HCT116 (cell line): ENCODE results near the gene NEDD4. TPM values are rescaled to one million over a fixed set of nuclear protein-coding genes. Genes with fewer than 3 reads are reported as not detected.

Experiments used
- ATAC-seq: fragments of 200-7000 bp; cut with Tn5 transposase; 2 replicates; pipeline ENCODE4 v1.9.1; 2020; ENCODE audit warnings: mild to moderate bottlenecking, moderate library complexity
- BruUV-seq: library from RNA; stranded (reverse); fragments of 400-500 nt; replicated peaks from 2 replicates; lab custom pipeline; 2021; lab: Mats Ljungman, UMichigan
- CTCF ChIA-PET: fragments of 300-600 bp; sonication (Branson Sonifier 250); formaldehyde crosslinking; loops from one replicate; lab custom pipeline; 2021; ENCODE audit warnings: antibody characterized with exemption; lab: Charles Lee
- POLR2A ChIA-PET: fragments of 300-600, 350-600 bp; sonication (Branson Sonifier 250); formaldehyde crosslinking; loops from one replicate; lab custom pipeline; 2021; ENCODE audit warnings: antibody characterized with exemption; lab: Charles Lee
- RAD21 ChIA-PET, 2 experiments: fragments of 300-600 bp; sonication (Branson Sonifier 250); formaldehyde crosslinking; loops; one replicate each; lab custom pipeline; 2023; ENCODE audit warnings: low total read pairs in 2 of 2; ENCODE audit not compliant: uncharacterized antibody in 2 of 2, unreplicated experiment in 2 of 2, low non-redundant PET in 1 of 2; lab: Charles Lee
- DNase-seq: peaks from one replicate; pipeline ENCODE4 v3.0.0-alpha.2; 2010; ENCODE audit warnings: low read depth, low spot score
- H2AFZ ChIP-seq: fragments of 200-600 bp; shearing (Covaris generic), sonication (generic); 2 replicates; pipeline ENCODE4 v1.6.1; 2017; ENCODE audit warnings: low read depth, mixed run types, mixed read lengths, antibody characterized with exemption, low read length; ENCODE audit not compliant: poor library complexity, severe bottlenecking
- H3K27ac ChIP-seq: 2 replicates; pipeline ENCODE4 v1.5.1; 2012; ENCODE audit warnings: low read depth, low read length
- H3K27me3 ChIP-seq: fragments of 200-600 bp; sonication (generic); 2 replicates; pipeline ENCODE4 v1.6.1; 2016; ENCODE audit warnings: mixed run types, low read length, mixed read lengths; ENCODE audit not compliant: insufficient read depth
- H3K36me3 ChIP-seq, 2 experiments: fragments of 200-500 bp in 1 of 2; fragments of 200-600 bp in 1 of 2; sonication (Bioruptor generic) in 1 of 2; sonication (generic) in 1 of 2; 2 replicates each; pipeline versions ENCODE4 v1.5.1 to v1.6.1; 2014 to 2016; ENCODE audit warnings: low read length in 2 of 2, inconsistent platforms in 1 of 2, mixed read lengths in 1 of 2, mixed run types in 1 of 2; ENCODE audit not compliant: insufficient read depth in 2 of 2, control insufficient read depth in 1 of 2
- H3K4me1 ChIP-seq, 2 experiments: fragments of 200-600 bp in 1 of 2; sonication (generic) in 1 of 2; 2 replicates each; pipeline versions ENCODE4 v1.5.1 to v1.6.1; 2012 to 2017; ENCODE audit warnings: low read length in 2 of 2, inconsistent platforms in 1 of 2, mild to moderate bottlenecking in 1 of 2, mixed read lengths in 1 of 2, mixed run types in 1 of 2, moderate library complexity in 1 of 2; ENCODE audit not compliant: insufficient read depth in 2 of 2, control insufficient read depth in 1 of 2
- H3K4me2 ChIP-seq: fragments of 200-600 bp; sonication (generic); 2 replicates; pipeline ENCODE4 v1.6.1; 2017; ENCODE audit warnings: mixed run types, low read length, mixed read lengths
- H3K4me3 ChIP-seq, 2 experiments: fragments of 200-600 bp in 1 of 2; sonication (generic) in 1 of 2; replicated peaks in 1 of 2; 2 replicates each; pipeline ENCODE4 v1.5.1; 2011 to 2016; ENCODE audit warnings: low read length in 2 of 2, control low read depth in 1 of 2, low read depth in 1 of 2, mild to moderate bottlenecking in 1 of 2, mixed read lengths in 1 of 2, mixed run types in 1 of 2
- H3K79me2 ChIP-seq: fragments of 200-600 bp; sonication (generic); 2 replicates; pipeline ENCODE4 v1.6.1; 2017; ENCODE audit warnings: mild to moderate bottlenecking, mixed run types, low read length, moderate library complexity, mixed read lengths; ENCODE audit not compliant: insufficient read depth
- H3K9ac ChIP-seq: fragments of 200-600 bp; sonication (generic); 2 replicates; pipeline ENCODE4 v1.6.1; 2016; ENCODE audit warnings: low read length, mixed read lengths
- H3K9me2 ChIP-seq: fragments of 200-600 bp; sonication (generic), shearing (Covaris generic); 2 replicates; pipeline ENCODE4 v1.6.1; 2017; ENCODE audit warnings: mixed run types, mild to moderate bottlenecking, moderate library complexity; ENCODE audit not compliant: insufficient read depth
- H3K9me3 ChIP-seq, 2 experiments: fragments of 200-500 bp in 1 of 2; fragments of 200-600 bp in 1 of 2; sonication (Bioruptor generic) in 1 of 2; sonication (generic) in 1 of 2; 2 replicates each; pipeline ENCODE4 v1.6.1; 2014 to 2017; ENCODE audit warnings: low read length in 2 of 2, mixed read lengths in 2 of 2, inconsistent platforms in 1 of 2, low read depth in 1 of 2, mild to moderate bottlenecking in 1 of 2, mixed run types in 1 of 2, moderate library complexity in 1 of 2; ENCODE audit not compliant: control insufficient read depth in 1 of 2, insufficient read depth in 1 of 2
- H4K20me1 ChIP-seq: fragments of 200-600 bp; sonication (generic), shearing (Covaris generic); 2 replicates; pipeline ENCODE4 v1.6.1; 2017; ENCODE audit warnings: mixed run types, mild to moderate bottlenecking, moderate library complexity; ENCODE audit not compliant: insufficient read depth
- ATF3 ChIP-seq: IDR thresholded peaks from 2 replicates; pipeline ENCODE4 v1.6.1; 2012
- CEBPB ChIP-seq: IDR thresholded peaks from 2 replicates; pipeline ENCODE4 v1.6.1; 2012; ENCODE audit warnings: low read depth
- EGR1 ChIP-seq: IDR thresholded peaks from 2 replicates; pipeline ENCODE4 v1.6.1; 2012; ENCODE audit warnings: low read depth
- ELF1 ChIP-seq: IDR thresholded peaks from 2 replicates; pipeline ENCODE4 v1.6.1; 2012; ENCODE audit warnings: low read depth, borderline replicate concordance
- EZH2phosphoT487 ChIP-seq: fragments of 200-600 bp; IDR thresholded peaks from 2 replicates; pipeline ENCODE4 v1.6.1; 2018; ENCODE audit warnings: antibody characterized with exemption, borderline replicate concordance
- FOSL1 ChIP-seq: IDR thresholded peaks from 2 replicates; pipeline ENCODE4 v1.6.1; 2012; ENCODE audit warnings: low read depth
- MAX ChIP-seq: IDR thresholded peaks from 2 replicates; pipeline ENCODE4 v1.6.1; 2012
- POLR2A ChIP-seq: IDR thresholded peaks from 2 replicates; pipeline ENCODE4 v1.7.0; 2011; ENCODE audit warnings: borderline replicate concordance; ENCODE audit not compliant: insufficient read depth, insufficient read length; ENCODE audit errors: extremely low read depth
- POLR2AphosphoS5 ChIP-seq: IDR thresholded peaks from 2 replicates; pipeline ENCODE4 v1.6.1; 2011; ENCODE audit warnings: mild to moderate bottlenecking, low read depth, low read length, moderate library complexity
- RAD21 ChIP-seq: IDR thresholded peaks from 2 replicates; pipeline ENCODE4 v1.6.1; 2012; ENCODE audit warnings: low read depth, mild to moderate bottlenecking
- SIN3A ChIP-seq: IDR thresholded peaks from 2 replicates; pipeline ENCODE4 v1.6.1; 2012; ENCODE audit warnings: low read depth
- SP1 ChIP-seq: IDR thresholded peaks from 2 replicates; pipeline ENCODE4 v1.6.1; 2012; ENCODE audit warnings: low read depth
- SRF ChIP-seq: IDR thresholded peaks from 2 replicates; pipeline ENCODE4 v1.6.1; 2012; ENCODE audit warnings: low read depth
- ZFX ChIP-seq: fragments of 450-650 bp; IDR thresholded peaks from 2 replicates; pipeline ENCODE4 v1.6.1; 2017
- intact Hi-C: fragments of 100-400 bp; cut with micrococcal nuclease; formaldehyde crosslinking; loops from 2 replicates; pipeline ENCODE4 v1.10.0; 2022
- total RNA-seq: library from RNA; stranded (reverse); gene quantifications from one replicate; pipeline ENCODE4 v1.2.1, GENCODE V29; 2021; ENCODE audit not compliant: unreplicated experiment

NEDD4 gene
- total RNA-seq, 1 experiment from 2014 or later: 13.7 TPM

- no peak for DNase-seq
- Histone ChIP-seq H3K9me3 (no peaks in the 10 kb centered on the region), H3K4me3 (no peak overlapping the region), H3K4me1 (no peaks in the 10 kb centered on the region), H3K4me2 (no peak overlapping the region), H3K9ac (no peak overlapping the region), H3K36me3 (no peaks in the 10 kb centered on the region), H3K9me2 (no peaks in the 10 kb centered on the region), H3K27ac (no peak overlapping the region), H4K20me1 (no peaks in the 10 kb centered on the region; the same call in 1 of the 2 replicates), H3K27me3 (no peaks in the 10 kb centered on the region), H3K79me2 (no peaks in the 10 kb centered on the region), H2AFZ (no peak overlapping the region)
- ChIA-PET RAD21 (no interaction called here), POLR2A (no interaction called here), CTCF (no interaction called here)
- no TSS peak for BruUV-seq
- TF ChIP-seq MAX: no peak
- no peak for TF ChIP-seq SRF
- TF ChIP-seq ELF1: no peak
- TF ChIP-seq POLR2AphosphoS5: no peak
- no peak for TF ChIP-seq EGR1
- TF ChIP-seq EZH2phosphoT487: no peak
- TF ChIP-seq SP1: no peak
- no peak for TF ChIP-seq ATF3
- TF ChIP-seq ZFX: no peak
- TF ChIP-seq SIN3A: no peak
- TF ChIP-seq RAD21: no peak
- TF ChIP-seq POLR2A: no peak
- no peak for TF ChIP-seq FOSL1
- TF ChIP-seq CEBPB: no peak
- no peak for ATAC-seq
- intact Hi-C loops: no loop called here
Measured at GRCh38 chr15:55856506-55857164, 136.8 kb downstream of the NEDD4 start.
